ENCODE data around the gene CDKAL1. TPM values are rescaled to one million over a fixed set of nuclear protein-coding genes. Genes with fewer than 3 reads are reported as not detected.

CDKAL1 gene
- total and polyA plus RNA-seq, 2 donors from 2014 or later, result 4.6 to 20.2 TPM

DNA sequence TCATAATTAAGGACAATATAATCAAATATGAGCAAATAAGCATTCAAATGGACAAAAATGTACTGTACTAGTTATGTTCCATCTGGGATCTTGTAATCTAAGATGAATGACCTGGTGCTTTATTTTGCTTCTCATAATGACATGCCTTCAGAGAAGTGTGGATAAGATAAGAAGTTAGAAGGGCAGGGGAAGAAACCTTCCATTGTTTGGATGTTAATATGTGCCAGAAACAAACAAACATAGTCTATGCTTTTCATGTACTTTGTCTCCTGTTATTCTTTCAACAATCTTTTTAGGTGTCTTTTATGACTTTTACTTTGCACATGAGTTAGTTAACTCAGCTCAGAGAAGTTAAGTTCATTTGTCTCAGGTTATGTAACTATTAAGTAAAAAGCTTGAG is 547.8 kb downstream of the CDKAL1 start:
- FAIRE-seq, result no peak

GRCh38 chr6:21083708-21084107 is 549.5 kb downstream of the CDKAL1 start:
- TF ChIP-seq, protein P1, sequence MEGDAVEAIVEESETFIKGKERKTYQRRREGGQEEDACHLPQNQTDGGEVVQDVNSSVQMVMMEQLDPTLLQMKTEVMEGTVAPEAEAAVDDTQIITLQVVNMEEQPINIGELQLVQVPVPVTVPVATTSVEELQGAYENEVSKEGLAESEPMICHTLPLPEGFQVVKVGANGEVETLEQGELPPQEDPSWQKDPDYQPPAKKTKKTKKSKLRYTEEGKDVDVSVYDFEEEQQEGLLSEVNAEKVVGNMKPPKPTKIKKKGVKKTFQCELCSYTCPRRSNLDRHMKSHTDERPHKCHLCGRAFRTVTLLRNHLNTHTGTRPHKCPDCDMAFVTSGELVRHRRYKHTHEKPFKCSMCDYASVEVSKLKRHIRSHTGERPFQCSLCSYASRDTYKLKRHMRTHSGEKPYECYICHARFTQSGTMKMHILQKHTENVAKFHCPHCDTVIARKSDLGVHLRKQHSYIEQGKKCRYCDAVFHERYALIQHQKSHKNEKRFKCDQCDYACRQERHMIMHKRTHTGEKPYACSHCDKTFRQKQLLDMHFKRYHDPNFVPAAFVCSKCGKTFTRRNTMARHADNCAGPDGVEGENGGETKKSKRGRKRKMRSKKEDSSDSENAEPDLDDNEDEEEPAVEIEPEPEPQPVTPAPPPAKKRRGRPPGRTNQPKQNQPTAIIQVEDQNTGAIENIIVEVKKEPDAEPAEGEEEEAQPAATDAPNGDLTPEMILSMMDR (IDR thresholded peaks at IDR 0.05; ENCODE audit: borderline replicate concordance, extremely low read depth, insufficient read depth), result no peak
- Histone ChIP-seq H3K4me1 (ENCODE audit: control insufficient read depth in 2 of 3, insufficient read depth in 2 of 3, low read depth in 1 of 3, low read length in 3 of 3) (no peaks in the 10 kb centered on the region), H3K27me3 (ENCODE audit: control insufficient read depth, insufficient read depth, low read length) (no peaks in the 10 kb centered on the region), H3K9ac (ENCODE audit: low read length in 3 of 3) (no peak overlapping the region), H3K36me3 (ENCODE audit: control insufficient read depth in 2 of 3, insufficient read depth in 3 of 3, low read length in 3 of 3) (no peaks in the 10 kb centered on the region), H3K9me3 (ENCODE audit: control insufficient read depth in 2 of 3, insufficient read depth in 1 of 3, low read length in 3 of 3) (no peaks in the 10 kb centered on the region), H3K27ac (ENCODE audit: low read depth in 2 of 2, low read length in 2 of 2) (no peak overlapping the region), H3K4me3 (ENCODE audit: low read length in 3 of 3) (no peak overlapping the region)
- no peak for DNase-seq
- intact Hi-C loops (cut with DNase I), result no loop called here
- no peak for FAIRE-seq

More for the DNA sequence above, 547.8 kb downstream of the CDKAL1 start:
- Histone ChIP-seq H3K4me1 (ENCODE audit: control insufficient read depth in 2 of 3, insufficient read depth in 2 of 3, low read depth in 1 of 3, low read length in 3 of 3) (no peaks in the 10 kb centered on the region), H3K27ac (ENCODE audit: low read depth in 2 of 2, low read length in 2 of 2) (no peak overlapping the region), H3K9ac (ENCODE audit: low read length in 3 of 3) (no peak overlapping the region), H3K36me3 (ENCODE audit: control insufficient read depth in 2 of 3, insufficient read depth in 3 of 3, low read length in 3 of 3) (no peaks in the 10 kb centered on the region), H3K4me3 (ENCODE audit: low read length in 3 of 3) (no peak overlapping the region), H3K9me3 (ENCODE audit: control insufficient read depth in 2 of 3, insufficient read depth in 1 of 3, low read length in 3 of 3) (no peaks in the 10 kb centered on the region), H3K27me3 (ENCODE audit: control insufficient read depth, insufficient read depth, low read length) (no peaks in the 10 kb centered on the region)
- intact Hi-C loops (cut with DNase I), result no loop called here
- TF ChIP-seq, protein P1 (IDR thresholded peaks at IDR 0.05; ENCODE audit: borderline replicate concordance, extremely low read depth, insufficient read depth), result no peak
- no peak for DNase-seq

- Histone ChIP-seq H3K36me3 (ENCODE audit: control insufficient read depth in 2 of 3, insufficient read depth in 3 of 3, low read length in 3 of 3) (no peaks in the 10 kb centered on the region), H3K4me1 (ENCODE audit: control insufficient read depth in 2 of 3, insufficient read depth in 2 of 3, low read depth in 1 of 3, low read length in 3 of 3) (no peaks in the 10 kb centered on the region), H3K27me3 (ENCODE audit: control insufficient read depth, insufficient read depth, low read length) (no peaks in the 10 kb centered on the region), H3K9ac (ENCODE audit: low read length in 3 of 3) (no peak overlapping the region), H3K9me3 (ENCODE audit: control insufficient read depth in 2 of 3, insufficient read depth in 1 of 3, low read length in 3 of 3) (no peaks in the 10 kb centered on the region), H3K27ac (ENCODE audit: low read depth in 2 of 2, low read length in 2 of 2) (no peak overlapping the region), H3K4me3 (ENCODE audit: low read length in 3 of 3) (no peak overlapping the region)
- DNase-seq (no peak), FAIRE-seq (no peak)
- TF ChIP-seq, protein P1 (IDR thresholded peaks at IDR 0.05; ENCODE audit: borderline replicate concordance, extremely low read depth, insufficient read depth), result no peak
- intact Hi-C loops (cut with DNase I), result no loop called here
Measured at GRCh38 chr6:21084656-21085055, 550.4 kb downstream of the CDKAL1 start.

DNA sequence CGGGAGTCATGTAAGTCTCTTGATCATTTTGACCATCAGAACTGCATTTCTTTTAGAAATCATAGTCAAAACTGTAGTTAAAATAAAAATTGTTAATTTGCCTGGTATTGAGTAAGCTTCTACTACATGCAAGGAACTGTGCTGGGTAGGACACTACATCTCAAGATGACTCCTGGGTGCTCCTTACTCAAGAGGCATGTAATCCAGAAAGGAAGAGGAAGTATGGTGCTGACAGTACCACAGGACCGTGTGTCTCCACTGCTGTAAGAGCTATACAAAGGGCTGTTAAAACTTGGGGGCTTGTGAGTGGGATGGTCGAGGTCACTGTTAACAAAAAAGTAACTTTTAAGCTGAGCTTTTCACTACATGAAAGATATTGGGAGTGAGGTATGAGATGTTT is 551.0 kb downstream of the CDKAL1 start:
- Histone ChIP-seq H3K36me3 (ENCODE audit: control insufficient read depth in 2 of 3, insufficient read depth in 3 of 3, low read length in 3 of 3) (no peaks in the 10 kb centered on the region), H3K27ac (ENCODE audit: low read depth in 2 of 2, low read length in 2 of 2) (no peak overlapping the region), H3K4me3 (ENCODE audit: low read length in 3 of 3) (no peak overlapping the region), H3K4me1 (ENCODE audit: control insufficient read depth in 2 of 3, insufficient read depth in 2 of 3, low read depth in 1 of 3, low read length in 3 of 3) (no peaks in the 10 kb centered on the region), H3K9ac (ENCODE audit: low read length in 3 of 3) (no peak overlapping the region), H3K27me3 (ENCODE audit: control insufficient read depth, insufficient read depth, low read length) (no peaks in the 10 kb centered on the region), H3K9me3 (ENCODE audit: control insufficient read depth in 2 of 3, insufficient read depth in 1 of 3, low read length in 3 of 3) (no peaks in the 10 kb centered on the region)
- DNase-seq (no peak), FAIRE-seq (no peak)
- TF ChIP-seq, protein P1 (IDR thresholded peaks at IDR 0.05; ENCODE audit: borderline replicate concordance, extremely low read depth, insufficient read depth), result no peak
- intact Hi-C loops (cut with DNase I), result no loop called here

Data from kidney (tissue), 14 donors.